Bronchial epithelial cell (primary cell): ENCODE data around the gene TNS3. TPM values are rescaled to one million over a fixed set of nuclear protein-coding genes. Genes with fewer than 3 reads are reported as not detected.

Source experiments
- DNase-seq: peaks from one replicate; pipeline ENCODE4 v3.0.0-alpha.2; 2010; ENCODE audit warnings: low read depth
- FAIRE-seq: peaks from 2 replicates; lab custom pipeline; 2011; peaks lifted over from hg19 to GRCh38; lab: Jason Lieb, UNC
- H3K27me3 ChIP-seq: 2 replicates; pipeline ENCODE4 v1.5.1; 2011; ENCODE audit warnings: low read length; ENCODE audit not compliant: control insufficient read depth, insufficient read depth
- H3K36me3 ChIP-seq: 2 replicates; pipeline ENCODE4 v1.5.1; 2011; ENCODE audit warnings: low read length; ENCODE audit not compliant: control insufficient read depth, insufficient read depth
- H3K4me3 ChIP-seq: 2 replicates; pipeline ENCODE4 v1.5.1; 2011; ENCODE audit warnings: mild to moderate bottlenecking, low read depth, low read length, control low read depth
- CTCF ChIP-seq: IDR thresholded peaks from 2 replicates; pipeline ENCODE4 v1.5.1; 2011; ENCODE audit warnings: mild to moderate bottlenecking, moderate library complexity, low read length, control low read depth, inconsistent platforms; ENCODE audit not compliant: insufficient read depth, severe bottlenecking
- total RNA-seq: library from RNA; depleted of rRNA; stranded (reverse); fragments of >200 nt; gene quantifications from 2 replicates; pipeline ENCODE4 v1.2.1, GENCODE V29; 2014

Gene TNS3
- total RNA-seq, 1 donor from 2014 or later: 2.6 TPM

GRCh38 chr7:47247132-47247531, 334.8 kb downstream of the TNS3 start:
- TF ChIP-seq CTCF: no peak
- Histone ChIP-seq H3K36me3 (no peaks in the 10 kb centered on the region), H3K4me3 (no peak overlapping the region), H3K27me3 (peaks cover 3% of the 10 kb centered on the region)
- FAIRE-seq: no peak
- DNase-seq: no peak

GRCh38 chr7:47244692-47245091, 337.2 kb downstream of the TNS3 start:
- Histone ChIP-seq H3K27me3 (peaks cover 3% of the 10 kb centered on the region), H3K4me3 (no peak overlapping the region), H3K36me3 (no peaks in the 10 kb centered on the region)
- FAIRE-seq: peak; percentile 86
- no peak for TF ChIP-seq CTCF
- no peak for DNase-seq

- TF ChIP-seq CTCF: no peak
Measured at GRCh38 chr7:47241112-47242065, 340.5 kb downstream of the TNS3 start.

GRCh38 chr7:47239931-47240421, 341.9 kb downstream of the TNS3 start:
- Histone ChIP-seq H3K36me3 (no peaks in the 10 kb centered on the region), H3K4me3 (no peak overlapping the region), H3K27me3 (peaks cover 3% of the 10 kb centered on the region)
- DNase-seq: no peak
- no peak for FAIRE-seq
- TF ChIP-seq CTCF: no peak

More at GRCh38 chr7:47241112-47242065, 340.5 kb downstream of the TNS3 start:
- no peak overlapping the region for H3K4me3 ChIP-seq
- peaks cover 3% of the 10 kb centered on the region for H3K27me3 ChIP-seq
- FAIRE-seq (no peak), DNase-seq (peak; percentile 7)
- H3K36me3 ChIP-seq: no peaks in the 10 kb centered on the region

DNA sequence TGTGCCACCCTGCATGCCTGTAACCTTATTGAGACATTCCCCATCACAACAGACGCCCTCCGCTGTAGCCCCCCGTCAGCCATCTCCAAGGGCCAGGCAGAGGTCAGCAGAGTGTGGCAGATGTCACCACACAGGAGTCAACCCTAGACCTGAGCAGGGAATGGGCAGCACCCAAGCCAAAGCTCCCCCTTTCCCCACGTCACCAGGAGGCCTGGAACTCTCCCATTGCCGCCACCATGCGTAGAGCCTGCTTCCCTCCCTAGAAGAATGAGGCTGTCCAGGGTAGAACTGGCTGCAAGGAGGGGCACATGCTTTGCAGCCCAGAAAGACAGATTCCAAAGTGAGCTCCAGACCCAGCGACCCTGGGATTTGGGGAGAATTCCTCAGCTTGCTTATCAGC, 342.9 kb downstream of the TNS3 start:
- no peak overlapping the region for H3K4me3 ChIP-seq
- no peaks in the 10 kb centered on the region for H3K36me3 ChIP-seq
- DNase-seq (no peak), FAIRE-seq (no peak)
- no peak for TF ChIP-seq CTCF
- H3K27me3 ChIP-seq: no peaks in the 10 kb centered on the region
